ENCODE measurements around the gene CD55.

- no peak for TF ChIP-seq POLR2AphosphoS5 (IDR thresholded peaks at IDR 0.05; ENCODE audit: borderline replicate concordance, low read depth, low read length)
- no peak for TF ChIP-seq EZH2 (IDR thresholded peaks at IDR 0.05)
Observed at GRCh38 chr1:207308451-207309190, 12.9 kb upstream of the CD55 start.
